Mesodermal cell (in vitro differentiated cells): Measurements from ENCODE around the gene PLCH2.

Experiments
- H3K27ac ChIP-seq: 2 replicates; pipeline ENCODE4 v1.7.0; 2013; ENCODE audit warnings: mild to moderate bottlenecking, low read depth, low read length, moderate library complexity; ENCODE audit not compliant: severe bottlenecking
- H3K36me3 ChIP-seq: 2 replicates; pipeline ENCODE4 v1.7.1; 2013; ENCODE audit warnings: mild to moderate bottlenecking, low read length, moderate library complexity; ENCODE audit not compliant: control insufficient read depth, insufficient read depth
- H3K4me1 ChIP-seq: one replicate; pipeline ENCODE4 v1.7.1; 2013; ENCODE audit warnings: mild to moderate bottlenecking, low read length; ENCODE audit not compliant: insufficient read depth, control insufficient read depth, poor library complexity, severe bottlenecking
- H3K4me3 ChIP-seq: 2 replicates; pipeline ENCODE4 v1.7.0; 2013; ENCODE audit warnings: low read length, control low read depth, mild to moderate bottlenecking; ENCODE audit not compliant: insufficient read depth, poor library complexity, severe bottlenecking; ENCODE audit errors: extremely low read depth
- H3K9me3 ChIP-seq: 2 replicates; pipeline ENCODE4 v1.7.1; 2013; ENCODE audit warnings: mild to moderate bottlenecking, low read length, moderate library complexity; ENCODE audit not compliant: control insufficient read depth
- WGBS, 2 experiments: methylation state at CpG; one replicate each; pipeline ENCODE4 v1.1.5; 2013; ENCODE audit warnings: missing lambda C conversion rate in 2 of 2; ENCODE audit not compliant: insufficient coverage in 2 of 2; 5-methylcytosine and 5-hydroxymethylcytosine counted together

Gene PLCH2

GRCh38 chr1:2537784-2538115 lies 61.7 kb downstream of the PLCH2 start:
- H3K4me1 ChIP-seq, result peaks cover 29% of the 10 kb centered on the region
- WGBS, 2 experiments, result 79 to 83% methylated on average over 6 to 9 of the region's 9 CpGs
- no peaks in the 10 kb centered on the region for H3K9me3 ChIP-seq
- H3K27ac ChIP-seq, result no peak overlapping the region
- H3K36me3 ChIP-seq, result no peaks in the 10 kb centered on the region
- no peak overlapping the region for H3K4me3 ChIP-seq

- Histone ChIP-seq H3K4me1 (peaks cover 35% of the 10 kb centered on the region), H3K4me3 (no peak overlapping the region), H3K27ac (no peak overlapping the region), H3K9me3 (no peaks in the 10 kb centered on the region), H3K36me3 (no peaks in the 10 kb centered on the region)
- 71 to 86% methylated on average over 3 to 4 of the region's 4 CpGs for WGBS, 2 experiments
Measured at GRCh38 chr1:2538376-2538775, 62.3 kb downstream of the PLCH2 start.

GRCh38 chr1:2538872-2539271 lies 62.8 kb downstream of the PLCH2 start:
- H3K36me3 ChIP-seq, result no peaks in the 10 kb centered on the region
- no peaks in the 10 kb centered on the region for H3K9me3 ChIP-seq
- H3K27ac ChIP-seq, result no peak overlapping the region
- H3K4me3 ChIP-seq, result no peak overlapping the region
- H3K4me1 ChIP-seq, result peaks cover 35% of the 10 kb centered on the region
- 93% methylated on average over 5 to 7 of the region's 8 CpGs for WGBS, 2 experiments

GRCh38 chr1:2539312-2539907 lies 63.3 kb downstream of the PLCH2 start:
- Histone ChIP-seq H3K4me3 (no peak overlapping the region), H3K9me3 (no peaks in the 10 kb centered on the region), H3K36me3 (no peaks in the 10 kb centered on the region), H3K4me1 (peaks cover 35% of the 10 kb centered on the region), H3K27ac (no peak overlapping the region)
- WGBS, 2 experiments, result 52 to 65% methylated on average over 8 to 11 of the region's 12 CpGs

- no peaks in the 10 kb centered on the region for H3K9me3 ChIP-seq
- no peak overlapping the region for H3K4me3 ChIP-seq
- no peaks in the 10 kb centered on the region for H3K36me3 ChIP-seq
- 3 to 7% methylated on average over 6 to 24 of the region's 39 CpGs for WGBS, 2 experiments
- peaks cover 28% of the 10 kb centered on the region for H3K4me1 ChIP-seq
- H3K27ac ChIP-seq, result no peak overlapping the region
Measured at GRCh38 chr1:2540816-2541492, 64.9 kb downstream of the PLCH2 start.

GRCh38 chr1:2541619-2542245 lies 65.6 kb downstream of the PLCH2 start:
- whole genome bisulfite sequencing, 2 experiments, result 89 to 92% methylated on average over 23 to 25 of the region's 25 CpGs
- Histone ChIP-seq H3K27ac (no peak overlapping the region), H3K9me3 (no peaks in the 10 kb centered on the region), H3K4me1 (peaks cover 28% of the 10 kb centered on the region), H3K4me3 (no peak overlapping the region), H3K36me3 (no peaks in the 10 kb centered on the region)

- Histone ChIP-seq H3K4me3 (no peak overlapping the region), H3K9me3 (no peaks in the 10 kb centered on the region), H3K36me3 (no peaks in the 10 kb centered on the region), H3K4me1 (peaks cover 32% of the 10 kb centered on the region), H3K27ac (no peak overlapping the region)
- WGBS, 2 experiments, result 92 to 95% methylated on average over 10 to 11 of the region's 11 CpGs
Measured at GRCh38 chr1:2542246-2542915, 66.3 kb downstream of the PLCH2 start.

GRCh38 chr1:2543543-2544092 lies 67.5 kb downstream of the PLCH2 start:
- 34 to 39% methylated on average over 20 to 23 of the region's 26 CpGs for WGBS, 2 experiments
- no peak overlapping the region for H3K4me3 ChIP-seq
- peaks cover 42% of the 10 kb centered on the region for H3K4me1 ChIP-seq
- H3K9me3 ChIP-seq, result no peaks in the 10 kb centered on the region
- no peak overlapping the region for H3K27ac ChIP-seq
- no peaks in the 10 kb centered on the region for H3K36me3 ChIP-seq

GRCh38 chr1:2544093-2544874 lies 68.2 kb downstream of the PLCH2 start:
- Histone ChIP-seq H3K4me3 (no peak overlapping the region), H3K36me3 (no peaks in the 10 kb centered on the region), H3K9me3 (no peaks in the 10 kb centered on the region), H3K27ac (no peak overlapping the region), H3K4me1 (peaks cover 42% of the 10 kb centered on the region)
- 81 to 82% methylated on average over 21 to 24 of the region's 26 CpGs for WGBS, 2 experiments
